Calu3 (cell line): ENCODE data around the gene CETN1. TPM values are rescaled to one million over a fixed set of nuclear protein-coding genes. Genes with fewer than 3 reads are reported as not detected.

Source experiments
- BruUV-seq: library from RNA; stranded (reverse); fragments of 400-500 nt; replicated peaks from 2 replicates; lab custom pipeline; 2021; lab: Mats Ljungman, UMichigan
- CTCF ChIA-PET: fragments of 300-600 bp; sonication (Branson Sonifier 250); formaldehyde crosslinking; loops from one replicate; lab custom pipeline; 2022; ENCODE audit warnings: antibody characterized with exemption; lab: Charles Lee
- DNase-seq: peaks from one replicate; pipeline ENCODE4 v3.0.0; 2022
- H3K27ac Mint-ChIP-seq: one replicate; pipeline ENCODE4 v1.8.0; 2022; ENCODE audit warnings: mixed read lengths; ENCODE audit not compliant: unreplicated experiment
- H3K27me3 Mint-ChIP-seq: one replicate; pipeline ENCODE4 v1.8.0; 2022; ENCODE audit warnings: mixed read lengths; ENCODE audit not compliant: unreplicated experiment
- H3K36me3 Mint-ChIP-seq: one replicate; pipeline ENCODE4 v1.8.0; 2022; ENCODE audit warnings: mild to moderate bottlenecking, moderate library complexity, mixed read lengths; ENCODE audit not compliant: insufficient read depth, unreplicated experiment
- H3K4me1 Mint-ChIP-seq: one replicate; pipeline ENCODE4 v1.8.0; 2022; ENCODE audit warnings: mild to moderate bottlenecking, low read depth, mixed read lengths; ENCODE audit not compliant: unreplicated experiment
- H3K4me3 Mint-ChIP-seq: one replicate; pipeline ENCODE4 v1.8.0; 2022; ENCODE audit warnings: mild to moderate bottlenecking, low read depth, moderate library complexity, mixed read lengths; ENCODE audit not compliant: unreplicated experiment
- H3K9me3 Mint-ChIP-seq: one replicate; pipeline ENCODE4 v1.8.0; 2022; ENCODE audit warnings: low read depth, mixed read lengths; ENCODE audit not compliant: unreplicated experiment
- CTCF ChIP-seq: fragments of 200-600 bp; IDR thresholded peaks from one replicate; pipeline ENCODE4 v1.8.0; 2022; ENCODE audit warnings: antibody characterized with exemption; ENCODE audit not compliant: unreplicated experiment
- intact Hi-C: fragments of 100-400 bp; cut with micrococcal nuclease; formaldehyde crosslinking; loops from one replicate; pipeline ENCODE4 v1.10.0; 2022; ENCODE audit not compliant: unreplicated experiment
- total RNA-seq: library from RNA; stranded (reverse); gene quantifications from 2 replicates; pipeline ENCODE4 v1.2.3, GENCODE V29; 2022

CETN1 gene
- total RNA-seq, 1 experiment from 2014 or later, result not detected

- peaks cover 49% of the 10 kb centered on the region for H3K27me3 Mint-ChIP-seq
- H3K36me3 Mint-ChIP-seq, result no peaks in the 10 kb centered on the region
- no peak for DNase-seq
- intact Hi-C loops, result no loop called here
- CTCF ChIA-PET, result interaction anchor here (1.1 kb wide), 1 partner anchor 19 kb away, joined by 3 read pairs; no protein-coding TSS in a partner anchor
- H3K4me3 Mint-ChIP-seq, result no peak overlapping the region
- TF ChIP-seq CTCF, result no peak
- BruUV-seq, result no TSS peak
- no peaks in the 10 kb centered on the region for H3K4me1 Mint-ChIP-seq
- no peak overlapping the region for H3K27ac Mint-ChIP-seq
- no peaks in the 10 kb centered on the region for H3K9me3 Mint-ChIP-seq
Observed at GRCh38 chr18:543447-544078, 36.6 kb upstream of the CETN1 start.

GRCh38 chr18:549967-550366, 30.2 kb upstream of the CETN1 start:
- Mint-ChIP-seq H3K4me3 (no peak overlapping the region), H3K36me3 (no peaks in the 10 kb centered on the region), H3K9me3 (no peaks in the 10 kb centered on the region), H3K27me3 (peaks cover 49% of the 10 kb centered on the region), H3K4me1 (no peaks in the 10 kb centered on the region), H3K27ac (no peak overlapping the region)
- no peak for DNase-seq
- intact Hi-C loops, result no loop called here
- BruUV-seq, result no TSS peak
- TF ChIP-seq CTCF, result no peak
- CTCF ChIA-PET, result no interaction called here

DNA sequence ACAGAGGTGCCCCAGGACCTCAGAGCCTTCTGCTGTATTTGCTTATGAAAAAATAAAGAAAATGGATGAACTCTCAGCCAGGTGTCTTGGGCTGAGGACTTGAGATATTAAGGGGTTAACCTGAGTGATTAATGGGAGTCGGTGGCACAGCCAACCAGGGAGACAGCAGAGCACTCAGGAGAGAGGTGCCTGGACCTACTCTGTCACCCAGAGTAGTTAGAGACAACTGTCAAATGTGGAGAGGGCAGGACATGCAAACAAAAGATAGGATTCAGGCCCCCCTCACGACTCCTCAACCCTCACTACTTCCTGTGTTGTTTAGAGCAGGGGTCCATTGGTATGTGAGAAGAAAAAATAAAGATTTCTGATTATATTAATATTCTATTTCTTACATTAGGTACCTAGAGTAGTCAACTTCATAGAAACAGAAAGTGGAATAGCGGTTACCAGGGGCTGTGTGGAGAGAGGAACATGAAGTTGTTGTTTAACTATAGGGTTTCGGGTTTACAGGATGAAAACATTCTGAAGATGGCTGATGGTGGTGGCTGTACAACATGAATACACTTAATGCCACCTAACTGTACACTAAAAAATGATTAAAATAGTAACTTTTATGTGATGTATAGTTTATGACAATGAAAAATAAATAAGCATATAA, 28.6 kb upstream of the CETN1 start:
- TF ChIP-seq CTCF, result no peak
- H3K27ac Mint-ChIP-seq, result no peak overlapping the region
- H3K9me3 Mint-ChIP-seq, result no peaks in the 10 kb centered on the region
- DNase-seq, result no peak
- no peaks in the 10 kb centered on the region for H3K36me3 Mint-ChIP-seq
- no peak overlapping the region for H3K4me3 Mint-ChIP-seq
- peaks cover 33% of the 10 kb centered on the region for H3K27me3 Mint-ChIP-seq
- CTCF ChIA-PET, result no interaction called here
- intact Hi-C loops, result no loop called here
- no peaks in the 10 kb centered on the region for H3K4me1 Mint-ChIP-seq
- no TSS peak for BruUV-seq

- Mint-ChIP-seq H3K27me3 (peaks cover 1% of the 10 kb centered on the region), H3K4me3 (no peak overlapping the region), H3K9me3 (peaks cover 2% of the 10 kb centered on the region), H3K36me3 (no peaks in the 10 kb centered on the region), H3K27ac (no peak overlapping the region), H3K4me1 (no peaks in the 10 kb centered on the region)
- intact Hi-C loops, result no loop called here
- no peak for DNase-seq
- BruUV-seq, result no TSS peak
- CTCF ChIA-PET, result no interaction called here
- TF ChIP-seq CTCF, result no peak
Observed at GRCh38 chr18:555705-556457, 24.3 kb upstream of the CETN1 start.
